ENCODE results near the gene RASSF8. TPM values are rescaled to one million over a fixed set of nuclear protein-coding genes. Genes with fewer than 3 reads are reported as not detected.
A peak's percentile ranks its signal among the peaks of the same experiment; 100 is the strongest.

Gene RASSF8
- total and polyA plus RNA-seq, 2 of the 8 experiments (the other 6 are each of a cell fraction or from before 2014, with no cell fraction given) = 6.4 to 46.7 TPM

GRCh38 chr12:25960143-25960542 is 1.7 kb downstream of the RASSF8 start:
- TF ChIP-seq BCL11A (IDR thresholded peaks at IDR 0.05; ENCODE audit: low read depth in 2 of 2, low read length in 2 of 2) (no peak), ASH2L (IDR thresholded peaks at IDR 0.05; ENCODE audit: low read length) (no peak), TBP (IDR thresholded peaks at IDR 0.05; ENCODE audit: low read depth, low read length) (no peak), RAD21 (IDR thresholded peaks at IDR 0.05 in 1 of 2, conservative IDR thresholded peaks at IDR 0.05 in 1 of 2; ENCODE audit: low read depth in 2 of 2, low read length in 2 of 2) (peak in 1 of 2 experiments; percentile 54; a peak in 3 of 4 replicates), TAF7 (optimal IDR thresholded peaks at IDR 0.05; ENCODE audit: borderline replicate concordance, low read depth, low read length) (no peak), RBBP5 (IDR thresholded peaks at IDR 0.05; ENCODE audit: borderline replicate concordance, low read depth, low read length) (no peak), CTCF (IDR thresholded peaks at IDR 0.05; ENCODE audit: control extremely low read depth in 1 of 3, insufficient read depth in 1 of 3, low read depth in 1 of 3, low read length in 3 of 3) (peak in 2 of 3 experiments; percentile 12 to 43; a peak in 2 of 4 replicates)
- H3K36me3 ChIP-seq (ENCODE audit: control insufficient read depth in 2 of 4, insufficient read depth in 4 of 4, low read length in 3 of 4) = no peaks in the 10 kb centered on the region; a peak in 1 of 8 replicates
- H2BK120ac ChIP-seq (replicated peaks; ENCODE audit: low read depth, low read length) = no peak overlapping the region
- no peak overlapping the region for H4K8ac ChIP-seq (ENCODE audit: extremely low read depth, insufficient read depth, low read length)
- ChIA-PET POLR2A (ENCODE audit: partially characterized antibody) (interaction anchor here (0.9 to 3.0 kb wide), 4 partner anchors 19 to 60 kb away, joined by 3 to 10 read pairs (median 5); no protein-coding TSS in a partner anchor), CTCF (ENCODE audit: partially characterized antibody) (interaction anchor here (0.8 to 3.4 kb wide), 8 partner anchors 11 to 158 kb away, joined by 3 to 10 read pairs (median 8); no protein-coding TSS in a partner anchor)
- H3K4me1 ChIP-seq (replicated peaks in 1 of 4; ENCODE audit: control insufficient read depth in 3 of 4, insufficient read depth in 4 of 4, low read length in 3 of 4) = peaks cover 0 to 4% (median 2%) of the 10 kb centered on the region in 4 experiments; a peak in 4 of 7 replicates
- H3K14ac ChIP-seq (ENCODE audit: insufficient read length) = no peak overlapping the region
- whole genome bisulfite sequencing, 2 experiments (ENCODE audit: extremely low coverage in 1 of 2, insufficient coverage in 1 of 2, insufficient read length in 1 of 2, insufficient replicate concordance in 2 of 2, low coverage in 1 of 2, low lambda C conversion rate in 2 of 2, missing lambda C conversion rate in 1 of 2) = 27% methylated on average over 5 of the region's 5 CpGs; no CpG with 5 or more reads in 1 of the 2 experiments
- no peak overlapping the region for H3K18ac ChIP-seq (ENCODE audit: extremely low read depth, low read length)
- H3K9ac ChIP-seq (replicated peaks in 1 of 4; ENCODE audit: extremely low read depth in 1 of 4, low read depth in 3 of 4, low read length in 3 of 4) = no peak overlapping the region
- H2BK5ac ChIP-seq (ENCODE audit: low read depth, low read length) = no peak overlapping the region
- H3K9me3 ChIP-seq (ENCODE audit: insufficient read depth in 2 of 2, low read depth in 1 of 2, low read length in 1 of 2) = no peaks in the 10 kb centered on the region
- H2AK5ac ChIP-seq (ENCODE audit: low read depth, low read length) = no peak overlapping the region
- H4K5ac ChIP-seq (ENCODE audit: insufficient read length, low read depth, low read length) = no peak overlapping the region
- H3K4me2 ChIP-seq (ENCODE audit: insufficient read depth in 1 of 2, low read depth in 2 of 2, low read length in 2 of 2) = peak overlapping the region; percentile 70 to 96
- peak overlapping the region; percentile 84 to 98 (median 92); a peak in 7 of 8 replicates for H3K4me3 ChIP-seq (ENCODE audit: extremely low read depth in 1 of 4, insufficient read depth in 2 of 4, low read depth in 3 of 4, low read length in 4 of 4)
- H2AFZ ChIP-seq (ENCODE audit: low read length) = no peak overlapping the region
- H2BK20ac ChIP-seq (ENCODE audit: low read length) = no peak overlapping the region
- H3K56ac ChIP-seq (replicated peaks; ENCODE audit: insufficient read length, low read depth, low read length) = no peak overlapping the region
- no peaks in the 10 kb centered on the region; the same call in 1 of the 2 replicates for H3K79me1 ChIP-seq (ENCODE audit: low read depth, low read length)
- H3K27ac ChIP-seq (ENCODE audit: low read depth, low read length) = no peak overlapping the region
- H3K79me2 ChIP-seq (ENCODE audit: control insufficient read depth in 1 of 2, insufficient read depth in 2 of 2, low read length in 2 of 2) = peaks cover 3 to 56% of the 10 kb centered on the region in 2 experiments; a peak in 3 of 4 replicates
- DNase-seq (ENCODE audit: low read depth in 1 of 2, low spot score in 2 of 2) (no peak), FAIRE-seq (no peak)
- H3K23ac ChIP-seq (ENCODE audit: insufficient read length) = no peak overlapping the region
- H4K91ac ChIP-seq (replicated peaks; ENCODE audit: insufficient read length, low read length) = no peak overlapping the region
- peaks cover 0 to 6% of the 10 kb centered on the region in 2 experiments for H4K20me1 ChIP-seq (replicated peaks in 1 of 2; ENCODE audit: control insufficient read depth in 1 of 2, insufficient read depth in 2 of 2, low read length in 2 of 2)
- peaks cover 5% of the 10 kb centered on the region; the same call in 1 of the 2 replicates for H3K23me2 ChIP-seq (ENCODE audit: low read depth, low read length)
- no peak overlapping the region for H2BK15ac ChIP-seq (ENCODE audit: low read length)
- H3K27me3 ChIP-seq (replicated peaks in 1 of 4; ENCODE audit: control insufficient read depth in 3 of 4, extremely low read depth in 1 of 4, insufficient read depth in 3 of 4, low read length in 3 of 4) = no peaks in the 10 kb centered on the region
- H3K4ac ChIP-seq (replicated peaks; ENCODE audit: insufficient read length, low read depth, low read length) = no peak overlapping the region
- no peak overlapping the region for H2BK12ac ChIP-seq (ENCODE audit: low read depth, low read length)
